Islet precursor cell (in vitro differentiated cells): ENCODE measurements around the gene UNK.

Source experiments
- DNase-seq: peaks from one replicate; pipeline ENCODE4 v3.0.0-alpha.2; 2018

The UNK gene

GRCh38 chr17:75823257-75824041 is 38.8 kb downstream of the UNK start:
- DNase-seq = no peak

DNA sequence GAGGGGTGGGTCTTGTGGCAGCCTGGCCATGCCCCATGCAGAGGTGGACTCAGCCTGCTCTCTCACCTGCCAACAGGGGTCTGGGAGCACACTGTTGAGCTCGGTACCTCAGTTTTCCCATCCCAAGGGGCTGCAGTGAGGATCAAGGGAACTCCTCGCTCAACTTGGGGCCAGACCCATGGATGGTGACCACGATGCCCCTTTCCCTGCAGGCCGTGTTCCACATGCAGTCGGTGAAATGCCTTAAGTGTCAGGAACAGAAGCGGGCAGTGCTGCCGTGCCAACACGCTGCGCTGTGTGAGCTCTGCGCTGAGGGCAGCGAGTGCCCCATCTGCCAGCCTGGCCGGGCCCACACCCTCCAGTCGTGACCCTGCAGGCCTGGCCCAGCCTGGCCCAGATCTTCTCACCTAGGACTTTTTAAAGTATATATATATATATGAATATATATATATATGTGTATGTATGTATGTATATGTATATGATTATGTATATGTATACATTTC is 39.5 kb downstream of the UNK start:
- DNase-seq = no peak

- DNase-seq = no peak
Measured at GRCh38 chr17:75824666-75825065, 40.1 kb downstream of the UNK start.

DNA sequence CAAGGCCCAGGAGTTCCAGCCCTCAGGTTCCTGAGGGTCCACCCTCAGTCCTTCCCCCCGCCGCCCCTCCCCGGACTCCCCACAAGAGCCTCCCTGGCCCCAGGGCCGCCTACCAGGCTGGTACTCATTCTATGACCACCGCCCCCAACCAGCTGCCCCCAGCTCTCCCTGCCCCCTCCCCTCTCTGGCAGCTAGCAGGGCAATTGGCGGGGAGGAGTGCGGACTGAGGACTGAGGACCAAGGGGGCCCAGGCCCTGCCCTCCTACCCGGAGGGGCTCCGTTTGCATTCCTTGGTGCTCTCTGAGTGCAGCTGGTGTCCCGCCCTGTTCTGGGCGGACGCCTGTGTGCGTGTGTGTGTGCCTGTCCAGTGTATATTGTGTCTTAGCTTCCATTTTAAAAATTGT is 40.5 kb downstream of the UNK start:
- no peak for DNase-seq

DNA sequence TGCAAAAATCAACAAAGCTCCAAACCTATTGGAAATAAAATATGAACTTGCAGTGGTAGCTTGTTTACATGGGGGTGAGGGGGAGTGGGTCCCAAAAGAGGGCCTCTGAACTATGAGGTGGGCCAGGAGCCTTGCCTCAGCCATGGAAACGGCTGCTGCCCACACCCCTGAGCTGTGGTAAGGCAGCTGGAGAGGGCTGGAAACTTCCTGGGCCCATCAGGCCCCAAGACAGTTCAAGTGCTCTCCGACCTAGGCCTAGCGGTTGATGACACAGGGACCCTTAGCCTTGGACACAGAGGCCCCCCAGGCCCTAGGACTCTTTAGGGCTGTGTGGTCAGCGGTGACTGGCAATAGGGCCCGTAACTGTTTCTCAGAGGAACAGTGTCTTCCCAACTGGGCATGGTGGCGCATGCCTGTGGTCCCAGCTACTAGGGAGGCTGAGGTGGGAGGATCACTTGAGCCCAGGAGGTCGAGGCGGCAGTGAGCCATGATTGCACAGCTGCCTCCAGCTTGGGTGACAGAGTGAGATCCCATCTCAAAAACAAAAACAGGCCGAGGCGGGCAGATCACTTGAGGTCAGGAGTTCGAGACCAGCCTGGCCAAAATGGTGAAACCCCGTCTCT is 41.3 kb downstream of the UNK start:
- no peak for DNase-seq

- no peak for DNase-seq
Measured at GRCh38 chr17:75826561-75827307, 42.1 kb downstream of the UNK start.

DNA sequence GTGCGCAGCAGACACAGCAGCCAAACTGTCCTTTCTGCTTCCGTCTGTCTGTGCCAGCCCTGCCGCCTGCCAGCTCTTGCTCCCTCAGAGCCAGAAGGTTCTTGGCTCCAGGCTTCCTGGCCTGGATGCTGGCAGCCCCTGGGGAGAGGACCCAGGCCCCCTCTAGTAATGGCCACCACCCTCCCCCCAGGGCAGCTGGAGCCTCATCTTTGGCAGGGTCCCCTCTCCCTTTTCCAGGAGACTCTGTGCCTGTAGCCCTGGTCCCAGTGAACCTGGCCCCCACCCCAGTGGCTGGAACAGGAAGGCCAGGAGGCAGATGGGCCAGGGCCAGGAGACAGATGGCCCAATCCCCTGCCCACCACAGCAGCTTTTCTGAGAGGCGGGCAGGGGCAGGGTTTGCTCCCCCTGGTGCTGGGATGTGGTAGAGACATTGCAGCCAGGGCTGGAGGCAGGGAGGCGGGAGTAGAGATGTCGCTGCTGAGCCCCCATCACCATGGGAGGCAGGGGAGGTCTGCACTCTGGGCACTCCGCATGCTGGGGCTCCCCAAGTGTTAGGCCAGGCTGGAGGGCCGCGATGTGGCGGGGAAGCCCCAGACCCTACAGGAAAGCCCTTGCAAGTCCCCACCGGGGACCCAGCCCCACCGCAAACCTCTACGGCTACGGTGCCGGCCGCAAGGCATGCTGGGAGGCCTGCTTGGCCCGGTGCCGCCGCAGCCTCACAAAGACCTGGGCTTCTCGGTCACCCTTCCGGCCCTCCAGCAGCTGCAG is 42.9 kb downstream of the UNK start:
- peak; percentile 95 for DNase-seq

- DNase-seq = no peak
Measured at GRCh38 chr17:75828076-75828400, 43.4 kb downstream of the UNK start.

DNA sequence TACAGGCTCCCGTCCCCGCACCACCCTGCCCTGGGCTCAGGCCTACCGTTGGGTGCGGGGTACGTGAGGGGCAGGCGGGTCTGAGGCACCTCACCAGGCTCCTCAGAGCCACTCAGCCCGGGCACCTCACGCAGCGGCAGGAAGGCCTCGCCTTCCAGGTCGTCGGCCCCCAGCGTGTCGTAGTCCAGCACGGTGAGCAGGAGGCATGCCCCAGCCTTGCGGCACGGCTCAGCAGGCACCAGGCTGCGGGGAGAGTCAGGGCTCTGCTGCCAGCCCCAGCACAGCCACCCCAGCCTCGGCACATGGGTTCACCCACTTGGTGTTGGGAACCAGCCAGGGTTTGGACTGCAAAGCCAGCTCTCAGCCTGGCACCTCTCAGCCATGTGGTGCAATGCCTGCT is 44.1 kb downstream of the UNK start:
- no peak for DNase-seq

DNA sequence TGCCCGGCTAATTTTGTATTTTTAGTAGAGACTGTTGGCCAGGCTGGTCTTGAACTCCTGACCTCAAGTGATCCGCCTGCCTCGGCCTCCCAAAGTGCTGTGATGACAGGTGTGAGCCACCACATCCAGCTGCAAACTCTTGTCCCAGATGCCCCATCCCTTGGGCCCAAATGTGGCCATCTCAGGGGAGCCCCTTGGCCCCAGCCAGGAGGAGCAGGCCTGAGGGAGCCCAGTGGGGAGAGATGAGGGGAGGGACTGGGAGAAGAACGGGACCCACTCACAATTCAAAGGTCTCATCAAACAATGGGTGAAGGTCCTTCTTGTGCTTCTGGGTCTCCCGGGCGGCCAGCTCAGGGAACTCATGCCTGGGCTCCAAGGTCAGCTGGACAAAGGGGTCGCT is 45.1 kb downstream of the UNK start:
- DNase-seq = no peak

- DNase-seq = peak; percentile 87
Measured at GRCh38 chr17:75830164-75831031, 45.8 kb downstream of the UNK start.

- no peak for DNase-seq
Measured at GRCh38 chr17:75831032-75831571, 46.5 kb downstream of the UNK start.

DNA sequence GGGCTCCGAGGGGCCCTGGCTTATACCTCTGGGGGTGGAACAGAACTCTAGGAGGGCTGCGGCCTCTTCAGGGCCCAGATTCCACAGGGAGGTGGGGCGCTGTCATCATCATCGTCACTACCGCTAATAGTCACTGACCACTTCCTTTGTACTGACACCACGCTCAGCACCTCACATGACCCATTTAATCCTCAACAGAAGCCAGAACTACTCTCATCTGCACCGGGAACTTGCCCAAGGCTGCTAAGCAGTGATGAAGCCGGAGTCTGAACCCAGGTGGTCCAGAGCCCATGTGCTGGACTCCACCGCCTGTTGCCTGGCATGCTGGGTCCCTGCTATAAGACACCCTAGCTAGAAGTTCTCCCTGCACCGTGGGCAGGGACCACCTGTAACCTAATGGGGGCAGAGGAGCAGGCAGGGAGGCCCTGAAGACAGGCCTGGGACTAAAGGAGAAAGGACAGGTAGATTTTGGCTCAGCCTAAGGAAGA is 47.6 kb downstream of the UNK start:
- DNase-seq = peak; percentile 70

- peak; percentile 89 for DNase-seq
Measured at GRCh38 chr17:75832652-75833400, 48.2 kb downstream of the UNK start.

- DNase-seq = no peak
Measured at GRCh38 chr17:75834279-75834920, 49.8 kb downstream of the UNK start.

DNA sequence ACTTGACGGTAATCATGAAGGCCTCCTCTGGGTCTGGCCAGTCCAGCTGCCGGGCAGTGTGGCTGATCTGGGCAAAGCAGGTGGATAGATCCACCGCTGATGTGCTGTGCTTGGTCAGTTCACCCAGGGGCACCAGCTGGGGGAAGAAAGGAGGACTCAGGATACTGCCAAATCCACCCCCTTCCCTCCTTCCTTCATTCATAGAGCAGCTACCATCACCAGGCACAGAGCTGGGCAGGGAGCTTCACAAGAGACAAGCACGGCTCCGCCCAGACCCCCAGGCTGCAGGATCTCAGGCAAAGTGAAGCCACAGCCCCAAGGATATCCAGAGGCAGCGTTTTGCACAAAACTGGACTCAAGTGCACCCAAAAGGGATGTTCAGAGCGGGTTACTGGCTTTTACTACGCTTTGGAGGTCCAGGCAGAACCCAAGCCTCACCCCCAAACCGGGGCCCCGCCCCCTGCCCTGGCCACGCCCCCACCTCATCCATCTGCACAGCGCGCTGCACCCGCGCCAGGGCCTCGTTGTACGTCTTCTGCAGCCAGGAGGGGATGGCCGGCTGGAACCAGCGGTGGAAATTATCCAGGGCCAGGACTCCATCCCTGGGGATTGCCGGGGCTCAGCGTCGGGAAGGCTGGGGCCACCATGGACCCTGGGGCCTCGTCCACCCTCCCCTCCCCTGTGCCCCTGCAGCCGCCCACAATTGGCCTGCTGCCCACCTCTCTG is 50.5 kb downstream of the UNK start:
- no peak for DNase-seq

GRCh38 chr17:75835654-75835987 is 51.0 kb downstream of the UNK start:
- no peak for DNase-seq

GRCh38 chr17:75836605-75837004 is 52.0 kb downstream of the UNK start:
- no peak for DNase-seq

- DNase-seq = no peak
Measured at GRCh38 chr17:75837899-75838298, 53.3 kb downstream of the UNK start.

DNA sequence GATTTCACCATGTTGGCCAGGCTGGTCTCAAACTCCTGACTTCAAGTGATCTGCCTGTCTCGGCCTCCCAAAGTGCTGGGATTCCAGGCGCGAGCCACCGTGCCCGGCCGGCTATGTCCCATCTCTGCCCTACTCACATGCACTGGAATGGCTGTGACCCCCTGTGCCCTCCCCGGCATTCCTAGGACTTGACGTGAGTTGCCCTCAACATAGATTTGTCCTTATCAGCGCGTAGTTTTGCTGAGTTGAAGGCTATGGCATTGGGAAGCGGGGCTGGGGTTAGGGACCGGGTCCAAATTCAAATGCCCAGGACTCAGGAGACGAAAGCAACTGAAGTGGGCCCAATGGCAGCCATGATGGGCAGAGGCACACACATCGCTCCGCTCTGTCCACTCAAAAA is 53.8 kb downstream of the UNK start:
- DNase-seq = no peak
